Activated T-cell treated with anti-CD3 and anti-CD28 coated beads, Interleukin-2, amount 50 U/mL, for 4 hours (primary cell): ENCODE measurements around the gene NEGR1. TPM values are rescaled to one million over a fixed set of nuclear protein-coding genes. Genes with fewer than 3 reads are reported as not detected.
"Not testable (repeated sequence)": the region's sequence is repeated elsewhere in the genome, so short reads cannot be mapped to it uniquely, and the experiment has no call there.

ENCODE experiments used
- ATAC-seq, 2 donors: fragments of 200-7000 bp; cut with Tn5 transposase; one replicate each; pipeline ENCODE4 v1.10.0; 2021
- DNase-seq: peaks from one replicate; pipeline ENCODE4 v3.0.0-alpha.2; 2020
- H3K27me3 Mint-ChIP-seq: one replicate; pipeline ENCODE4 v1.8.0; 2021; ENCODE audit warnings: low read depth, mixed read lengths
- H3K36me3 Mint-ChIP-seq: one replicate; pipeline ENCODE4 v1.8.0; 2022; ENCODE audit warnings: mixed read lengths; ENCODE audit not compliant: insufficient read depth
- H3K4me1 Mint-ChIP-seq: one replicate; pipeline ENCODE4 v1.8.0; 2021; ENCODE audit warnings: low read depth, mixed read lengths
- H3K4me3 Mint-ChIP-seq: one replicate; pipeline ENCODE4 v1.8.0; 2021; ENCODE audit warnings: mild to moderate bottlenecking, moderate library complexity, mixed read lengths
- H3K9me3 Mint-ChIP-seq: one replicate; pipeline ENCODE4 v1.8.0; 2021; ENCODE audit warnings: mixed read lengths
- total RNA-seq, 3 donors: library from RNA; stranded (reverse); gene quantifications; one replicate each; pipeline ENCODE4 v1.2.1, GENCODE V29; 2021

NEGR1 gene
- total RNA-seq, 3 donors from 2014 or later = not detected

DNA sequence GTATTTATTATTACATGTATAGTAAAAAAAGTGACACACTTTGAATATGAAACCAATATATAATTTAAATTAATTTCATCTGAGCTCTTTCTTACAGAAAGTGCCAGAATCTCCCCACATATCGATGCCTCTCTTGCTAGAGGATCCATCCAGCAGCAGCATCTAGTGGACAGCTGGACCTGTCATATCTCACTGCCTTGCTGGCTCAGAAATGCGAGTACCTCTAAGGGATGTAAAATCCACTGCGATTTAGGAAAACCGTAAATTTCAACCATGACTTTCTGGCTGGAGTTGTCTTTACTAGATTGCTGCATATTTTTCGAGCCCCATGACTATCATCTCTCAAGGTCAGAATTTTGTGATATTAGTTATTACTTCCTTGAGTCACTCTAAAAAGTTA, 333.8 kb downstream of the NEGR1 start:
- Mint-ChIP-seq H3K4me1 (no peaks in the 10 kb centered on the region), H3K27me3 (no peaks in the 10 kb centered on the region)

GRCh38 chr1:71944006-71944405, 338.3 kb downstream of the NEGR1 start:
- ATAC-seq (no peak), DNase-seq (no peak)
- Mint-ChIP-seq H3K4me1 (no peaks in the 10 kb centered on the region), H3K27me3 (no peaks in the 10 kb centered on the region), H3K9me3 (no peaks in the 10 kb centered on the region), H3K36me3 (no peaks in the 10 kb centered on the region), H3K4me3 (no peak overlapping the region)

More for the DNA sequence above, 333.8 kb downstream of the NEGR1 start:
- ATAC-seq (no peak), DNase-seq (no peak)
- Mint-ChIP-seq H3K4me3 (no peak overlapping the region), H3K9me3 (peaks cover 4% of the 10 kb centered on the region), H3K36me3 (no peaks in the 10 kb centered on the region)

DNA sequence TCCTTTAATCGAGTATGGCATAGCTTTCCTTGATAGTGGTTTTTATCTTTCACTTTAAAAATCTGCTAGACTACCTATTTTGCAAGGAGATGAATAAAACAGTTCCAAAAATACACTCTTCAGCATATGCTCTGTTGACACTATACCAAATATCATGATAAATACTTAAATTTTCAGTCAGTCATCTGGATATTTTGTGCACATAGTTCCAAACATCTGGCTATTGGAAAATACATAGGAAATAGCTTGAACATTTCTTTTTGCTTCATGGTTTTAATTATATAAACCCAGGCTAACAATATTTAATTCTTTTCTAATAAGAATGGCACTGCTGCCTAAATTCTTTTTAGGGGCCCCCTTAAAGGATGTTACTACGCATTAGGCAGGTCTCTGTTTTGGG, 342.1 kb downstream of the NEGR1 start:
- DNase-seq (no peak), ATAC-seq (no peak)
- H3K4me1 Mint-ChIP-seq = no peaks in the 10 kb centered on the region
- H3K9me3 Mint-ChIP-seq = peaks cover 3% of the 10 kb centered on the region
- H3K4me3 Mint-ChIP-seq = no peak overlapping the region
- no peaks in the 10 kb centered on the region for H3K36me3 Mint-ChIP-seq
- H3K27me3 Mint-ChIP-seq = no peaks in the 10 kb centered on the region

DNA sequence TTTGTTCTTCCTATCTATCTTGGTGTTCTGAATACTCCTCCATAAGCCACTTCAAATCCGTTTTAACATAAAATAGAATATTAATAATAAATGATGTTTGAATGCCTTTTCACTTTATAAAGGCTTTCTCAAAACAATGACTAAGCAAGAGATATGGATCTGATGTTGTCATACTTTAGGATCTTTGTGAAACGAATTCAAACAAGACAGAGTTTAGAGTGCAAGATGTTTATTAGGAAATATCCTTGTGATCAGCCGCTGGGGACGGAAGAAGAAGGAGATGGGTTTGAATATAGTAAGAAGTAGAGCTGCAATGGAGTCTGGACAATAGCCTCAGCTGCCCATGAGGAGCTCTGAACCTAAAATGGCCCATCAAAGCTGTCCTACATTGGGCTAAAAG, 351.8 kb downstream of the NEGR1 start:
- no peaks in the 10 kb centered on the region for H3K36me3 Mint-ChIP-seq
- peaks cover 4% of the 10 kb centered on the region for H3K9me3 Mint-ChIP-seq
- no peaks in the 10 kb centered on the region for H3K27me3 Mint-ChIP-seq
- no peaks in the 10 kb centered on the region for H3K4me1 Mint-ChIP-seq
- no peak for ATAC-seq
- H3K4me3 Mint-ChIP-seq = no peak overlapping the region
- DNase-seq = no peak

- no peak for ATAC-seq
- Mint-ChIP-seq H3K9me3 (peaks cover 3% of the 10 kb centered on the region), H3K4me1 (no peaks in the 10 kb centered on the region)
Measured at GRCh38 chr1:71921935-71922559, 360.3 kb downstream of the NEGR1 start.

DNA sequence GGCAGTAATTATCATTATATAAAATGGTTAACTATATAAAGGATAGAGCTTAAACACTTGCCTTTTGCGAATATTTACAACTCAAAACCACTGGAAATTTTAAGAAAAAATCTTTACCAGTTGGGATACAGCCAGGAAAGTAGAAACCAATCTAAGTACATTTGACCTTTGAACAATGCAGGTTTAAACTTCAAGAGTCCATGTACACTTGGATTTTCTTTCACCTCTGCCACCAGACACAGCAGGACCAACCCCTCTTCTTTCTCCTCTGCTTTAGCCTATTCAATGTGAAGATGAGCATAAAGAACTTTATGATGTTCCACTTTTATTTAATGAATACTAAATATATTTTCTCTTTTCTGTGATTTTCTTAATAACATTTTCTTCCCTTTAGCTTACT, 361.1 kb downstream of the NEGR1 start:
- ATAC-seq (no peak), DNase-seq (no peak)
- Mint-ChIP-seq H3K4me1 (no peaks in the 10 kb centered on the region), H3K36me3 (no peaks in the 10 kb centered on the region), H3K27me3 (no peaks in the 10 kb centered on the region), H3K4me3 (no peak overlapping the region), H3K9me3 (peaks cover 6% of the 10 kb centered on the region)

More at GRCh38 chr1:71921935-71922559, 360.3 kb downstream of the NEGR1 start:
- Mint-ChIP-seq H3K36me3 (no peaks in the 10 kb centered on the region), H3K27me3 (no peaks in the 10 kb centered on the region), H3K4me3 (no peak overlapping the region)
- DNase-seq = no peak

- H3K4me3 Mint-ChIP-seq = no peak overlapping the region
- H3K9me3 Mint-ChIP-seq = peaks cover 6% of the 10 kb centered on the region
- no peak for ATAC-seq
- no peak for DNase-seq
- H3K27me3 Mint-ChIP-seq = no peaks in the 10 kb centered on the region
- H3K36me3 Mint-ChIP-seq = no peaks in the 10 kb centered on the region
- H3K4me1 Mint-ChIP-seq = no peaks in the 10 kb centered on the region
Measured at GRCh38 chr1:71920556-71920955, 361.8 kb downstream of the NEGR1 start.

- Mint-ChIP-seq H3K36me3 (no peaks in the 10 kb centered on the region), H3K9me3 (peaks cover 6% of the 10 kb centered on the region), H3K27me3 (no peaks in the 10 kb centered on the region), H3K4me1 (no peaks in the 10 kb centered on the region), H3K4me3 (no peak overlapping the region)
- DNase-seq (no peak), ATAC-seq (no peak)
Measured at GRCh38 chr1:71919811-71920509, 362.4 kb downstream of the NEGR1 start.

DNA sequence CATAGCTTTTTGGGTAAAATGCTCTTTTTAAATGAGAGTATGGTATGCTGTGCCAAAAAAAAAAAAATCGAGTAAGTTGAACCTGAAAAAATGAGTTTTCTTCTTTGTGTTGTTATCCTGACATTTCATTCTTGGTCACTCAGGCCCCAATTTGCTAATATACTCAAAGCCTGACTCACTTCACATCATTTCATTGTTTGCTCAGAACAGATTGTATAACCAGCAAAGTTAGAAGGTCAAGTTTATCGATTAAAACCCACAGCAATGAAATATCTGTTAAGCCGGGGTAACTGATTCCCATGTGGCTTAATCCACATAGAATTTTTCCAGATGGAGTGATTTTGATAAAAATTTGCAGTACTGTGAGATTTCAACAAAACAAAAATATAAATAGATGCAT, 363.7 kb downstream of the NEGR1 start:
- Mint-ChIP-seq H3K4me3 (no peak overlapping the region), H3K36me3 (no peaks in the 10 kb centered on the region), H3K27me3 (no peaks in the 10 kb centered on the region), H3K9me3 (peaks cover 6% of the 10 kb centered on the region), H3K4me1 (no peaks in the 10 kb centered on the region)
- DNase-seq = no peak
- ATAC-seq = no peak

- ATAC-seq (no peak), DNase-seq (no peak)
- H3K36me3 Mint-ChIP-seq = no peaks in the 10 kb centered on the region
- H3K9me3 Mint-ChIP-seq = peaks cover 6% of the 10 kb centered on the region
- no peak overlapping the region for H3K4me3 Mint-ChIP-seq
- H3K4me1 Mint-ChIP-seq = no peaks in the 10 kb centered on the region
- no peaks in the 10 kb centered on the region for H3K27me3 Mint-ChIP-seq
Measured at GRCh38 chr1:71916894-71917293, 365.4 kb downstream of the NEGR1 start.

DNA sequence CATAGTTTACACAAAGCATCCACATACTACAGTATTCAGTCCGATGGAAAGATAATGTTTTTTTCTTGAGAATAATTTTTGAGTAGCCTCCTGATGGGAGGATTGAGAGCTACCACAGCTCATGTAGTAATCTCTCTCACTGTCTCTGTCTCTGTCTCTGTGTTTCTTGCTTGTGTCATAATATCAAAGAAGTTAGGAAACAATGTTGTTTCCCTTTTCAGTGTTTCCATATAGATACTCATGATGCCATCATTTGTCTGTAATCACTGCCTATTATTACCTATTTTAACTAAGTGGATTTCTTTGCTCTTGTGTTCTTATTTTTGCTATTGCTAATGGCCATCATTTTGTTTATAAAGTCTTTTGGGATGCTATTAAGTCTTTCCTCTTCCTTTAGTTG, 367.7 kb downstream of the NEGR1 start:
- ATAC-seq (no peak), DNase-seq (no peak)
- Mint-ChIP-seq H3K36me3 (no peaks in the 10 kb centered on the region), H3K4me1 (no peaks in the 10 kb centered on the region), H3K9me3 (peaks cover 6% of the 10 kb centered on the region), H3K27me3 (no peaks in the 10 kb centered on the region), H3K4me3 (no peak overlapping the region)

DNA sequence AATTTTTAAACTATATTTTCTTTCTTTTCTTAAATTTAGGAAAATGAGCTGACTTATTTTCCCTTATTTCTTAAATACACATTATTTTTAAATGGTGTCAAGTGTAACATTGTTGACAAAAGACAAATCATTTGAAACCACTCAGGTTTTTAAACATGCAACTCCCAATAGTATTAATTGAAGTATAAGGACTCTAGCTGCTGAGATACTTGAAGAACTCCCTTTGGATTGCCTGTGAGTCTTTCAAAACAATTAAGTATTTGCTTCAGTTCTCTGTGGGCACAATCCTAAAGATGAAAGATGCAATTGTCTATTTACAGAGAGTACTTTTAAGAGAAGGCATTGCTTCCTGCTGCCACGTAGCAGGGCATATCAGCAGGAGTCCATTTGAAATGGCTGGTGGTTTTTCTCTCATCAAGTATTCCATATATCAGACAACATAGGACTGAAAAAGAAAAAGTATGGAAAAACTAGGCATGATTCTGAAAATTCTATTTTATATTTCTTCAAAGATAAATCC, 373.4 kb downstream of the NEGR1 start:
- Mint-ChIP-seq H3K4me3 (no peak overlapping the region), H3K9me3 (peaks cover 14% of the 10 kb centered on the region), H3K4me1 (no peaks in the 10 kb centered on the region), H3K36me3 (no peaks in the 10 kb centered on the region), H3K27me3 (no peaks in the 10 kb centered on the region)
- DNase-seq = no peak
- ATAC-seq = no peak

DNA sequence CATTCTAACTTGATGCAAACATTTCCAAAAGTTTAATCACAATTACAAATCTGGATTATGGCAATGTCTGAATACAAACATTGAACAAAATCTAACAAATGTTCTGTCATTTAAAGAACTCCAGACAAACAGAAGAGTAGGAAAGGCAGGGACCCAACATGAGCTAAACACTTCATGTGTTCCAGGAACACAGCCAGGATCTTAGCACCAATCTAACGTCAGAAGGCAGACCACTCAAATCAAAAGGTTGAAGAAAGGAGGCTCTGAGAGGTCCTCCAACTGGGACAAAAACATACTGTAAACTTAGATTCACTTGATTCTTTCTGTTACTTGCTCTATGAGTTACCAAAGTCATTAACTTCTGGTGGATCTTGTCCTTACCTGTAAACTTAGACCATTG, 374.0 kb downstream of the NEGR1 start:
- no peak for DNase-seq
- Mint-ChIP-seq H3K4me1 (no peaks in the 10 kb centered on the region), H3K9me3 (peaks cover 14% of the 10 kb centered on the region), H3K27me3 (no peaks in the 10 kb centered on the region), H3K4me3 (no peak overlapping the region), H3K36me3 (no peaks in the 10 kb centered on the region)
- ATAC-seq = no peak

- DNase-seq (no peak), ATAC-seq (no peak)
- Mint-ChIP-seq H3K4me3 (no peak overlapping the region), H3K36me3 (no peaks in the 10 kb centered on the region), H3K4me1 (no peaks in the 10 kb centered on the region), H3K27me3 (no peaks in the 10 kb centered on the region), H3K9me3 (no peaks in the 10 kb centered on the region)
Measured at GRCh38 chr1:71899881-71900280, 382.5 kb downstream of the NEGR1 start.

DNA sequence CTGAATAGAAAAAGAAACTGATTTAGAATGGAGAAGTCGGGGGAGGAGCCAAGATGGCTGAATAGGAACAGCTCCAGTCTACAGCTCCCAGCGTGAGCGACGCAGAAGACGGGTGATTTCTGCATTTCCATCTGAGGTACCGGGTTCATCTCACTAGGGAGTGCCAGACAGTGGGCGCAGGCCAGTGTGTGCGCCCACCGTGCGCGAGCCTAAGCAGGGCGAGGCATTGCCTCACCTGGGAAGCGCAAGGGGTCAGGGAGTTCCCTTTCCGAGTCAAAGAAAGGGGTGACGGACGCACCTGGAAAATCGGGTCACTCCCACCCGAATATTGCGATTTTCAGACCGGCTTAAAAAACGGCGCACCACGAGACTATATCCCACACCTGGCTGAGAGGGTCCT, 394.2 kb downstream of the NEGR1 start:
- DNase-seq, ATAC-seq, H3K4me3 Mint-ChIP-seq, H3K4me1 Mint-ChIP-seq, H3K36me3 Mint-ChIP-seq, H3K27me3 Mint-ChIP-seq, H3K9me3 Mint-ChIP-seq: not testable (repeated sequence)
